ENCODE measurements around the gene ARSI. TPM values are rescaled to one million over a fixed set of nuclear protein-coding genes. Genes with fewer than 3 reads are reported as not detected.

ARSI gene
- total and polyA plus RNA-seq, 2 donors (not counting 3 experiments of a cell fraction or from before 2014, with no cell fraction given) = 0.17 to 0.20 TPM

- POLR2A ChIA-PET = interaction anchor here (0.6 kb wide), 1 partner anchor 12 kb away, joined by 5 read pairs; no protein-coding TSS in a partner anchor
- H3K9ac ChIP-seq (replicated peaks; ENCODE audit: extremely low read depth, insufficient read depth, low read length) = no peak overlapping the region
- no peaks in the 10 kb centered on the region for H3K4me1 ChIP-seq (ENCODE audit: control insufficient read depth, extremely low read depth, insufficient read depth, low read length)
- no peak for DNase-seq (ENCODE audit: low read depth, low spot score)
- no peaks in the 10 kb centered on the region for H3K9me1 ChIP-seq (replicated peaks; ENCODE audit: control insufficient read depth, extremely low read depth, insufficient read depth, low read length)
- H3K4me2 ChIP-seq (ENCODE audit: insufficient read depth, low read length) = no peak overlapping the region
- H3K9me3 ChIP-seq (replicated peaks; ENCODE audit: control insufficient read depth, insufficient read depth, low read length) = no peaks in the 10 kb centered on the region
- CTCF ChIA-PET = no interaction called here
- dilution Hi-C loops (cut with MboI; ENCODE audit: extremely low pct_ligation_motif_present, low sequenced_read_pairs) = no loop called here
- H3K79me2 ChIP-seq (ENCODE audit: control insufficient read depth, insufficient read depth, low read length) = no peaks in the 10 kb centered on the region
- H3K36me3 ChIP-seq (ENCODE audit: control insufficient read depth in 2 of 2, extremely low read depth in 1 of 2, insufficient read depth in 2 of 2, low read length in 2 of 2) = no peaks in the 10 kb centered on the region
- intact Hi-C loops (cut with micrococcal nuclease) = no loop called here
- no peaks in the 10 kb centered on the region for H4K20me1 ChIP-seq (replicated peaks; ENCODE audit: control insufficient read depth, extremely low read depth, insufficient read depth, low read length)
- peaks cover 38 to 39% of the 10 kb centered on the region in 2 experiments for H3K27me3 ChIP-seq (ENCODE audit: control insufficient read depth in 2 of 2, insufficient read depth in 2 of 2, low read length in 2 of 2)
- no peak overlapping the region for H3K27ac ChIP-seq (ENCODE audit: insufficient read depth, low read depth, low read length)
- TF ChIP-seq JUN (IDR thresholded peaks at IDR 0.05; ENCODE audit: borderline replicate concordance, insufficient read depth, insufficient read length, low read depth) (no peak), EZH2 (IDR thresholded peaks at IDR 0.05; ENCODE audit: borderline replicate concordance, low read depth, low read length, severe bottlenecking) (no peak), MAX (IDR thresholded peaks at IDR 0.05; ENCODE audit: insufficient read depth, insufficient read length) (no peak)
- BruUV-seq (replicated peaks) = no TSS peak
- H2AFZ ChIP-seq (ENCODE audit: low read depth, low read length) = no peak overlapping the region
- H3K4me3 ChIP-seq (replicated peaks in 1 of 3; ENCODE audit: insufficient read depth in 1 of 3, low read depth in 1 of 3, low read length in 3 of 3) = no peak overlapping the region
- FAIRE-seq = no peak
Observed at GRCh38 chr5:150304481-150305081, 1.9 kb upstream of the ARSI start.

DNA sequence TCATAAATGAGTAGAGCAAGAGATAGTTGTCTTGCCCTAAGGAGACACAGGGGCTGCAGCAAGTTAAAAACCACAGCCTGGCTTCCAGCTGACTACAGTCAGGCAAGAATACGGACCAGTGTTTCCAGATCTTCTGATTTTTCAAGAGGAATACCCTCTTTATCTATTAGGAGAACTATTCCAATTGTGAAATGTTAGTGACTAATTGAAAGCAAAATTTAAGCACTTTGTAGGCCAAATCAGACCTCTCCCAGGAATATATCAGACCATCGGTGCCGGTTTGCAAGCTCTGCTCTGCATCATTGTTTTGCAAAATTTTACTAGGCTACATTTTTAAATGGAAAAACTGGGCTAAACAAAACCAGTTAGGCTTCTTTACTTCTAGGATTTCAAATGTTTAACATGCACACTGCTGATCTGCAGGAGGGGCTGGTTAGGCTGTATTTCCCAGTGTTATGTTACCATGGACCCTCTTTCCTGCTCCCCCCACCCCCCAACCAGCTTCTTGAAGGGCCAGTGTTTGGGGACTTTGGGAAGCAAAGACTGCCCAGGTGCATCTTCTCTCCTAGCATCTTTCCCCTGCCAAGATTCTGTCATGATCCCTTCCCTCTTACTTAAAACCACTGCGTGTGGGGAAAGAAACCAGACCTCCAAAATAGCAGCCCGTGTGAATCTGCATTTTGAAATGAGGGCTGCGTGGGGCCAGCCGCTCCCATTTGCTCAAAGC lies 1.1 kb upstream of the ARSI start:
- H4K20me1 ChIP-seq (replicated peaks; ENCODE audit: control insufficient read depth, extremely low read depth, insufficient read depth, low read length) = no peaks in the 10 kb centered on the region
- H3K36me3 ChIP-seq (ENCODE audit: control insufficient read depth in 2 of 2, extremely low read depth in 1 of 2, insufficient read depth in 2 of 2, low read length in 2 of 2) = no peaks in the 10 kb centered on the region
- H3K27me3 ChIP-seq (ENCODE audit: control insufficient read depth in 2 of 2, insufficient read depth in 2 of 2, low read length in 2 of 2) = peaks cover 38 to 39% of the 10 kb centered on the region in 2 experiments
- ChIA-PET POLR2A (no interaction called here), CTCF (interaction anchor here (1.3 kb wide), 1 partner anchor 47 kb away, joined by 5 read pairs; no protein-coding TSS in a partner anchor)
- no peaks in the 10 kb centered on the region for H3K9me3 ChIP-seq (replicated peaks; ENCODE audit: control insufficient read depth, insufficient read depth, low read length)
- H3K4me3 ChIP-seq (replicated peaks in 1 of 3; ENCODE audit: insufficient read depth in 1 of 3, low read depth in 1 of 3, low read length in 3 of 3) = no peak overlapping the region
- H3K9ac ChIP-seq (replicated peaks; ENCODE audit: extremely low read depth, insufficient read depth, low read length) = no peak overlapping the region
- TF ChIP-seq FOS (IDR thresholded peaks at IDR 0.05; ENCODE audit: borderline replicate concordance, insufficient read depth, low read length) = no peak
- TF ChIP-seq POLR2A (IDR thresholded peaks at IDR 0.05; ENCODE audit: low read depth, low read length) = no peak
- no peak for TF ChIP-seq MAX (IDR thresholded peaks at IDR 0.05; ENCODE audit: insufficient read depth, insufficient read length)
- TF ChIP-seq CTCF (IDR thresholded peaks at IDR 0.05; ENCODE audit: extremely low read depth in 1 of 2, insufficient read depth in 1 of 2, low read depth in 1 of 2, low read length in 2 of 2) = no peak
- TF ChIP-seq EZH2 (IDR thresholded peaks at IDR 0.05; ENCODE audit: borderline replicate concordance, low read depth, low read length, severe bottlenecking) = no peak
- TF ChIP-seq JUN (IDR thresholded peaks at IDR 0.05; ENCODE audit: borderline replicate concordance, insufficient read depth, insufficient read length, low read depth) = no peak
- TF ChIP-seq POLR2AphosphoS5 (IDR thresholded peaks at IDR 0.05; ENCODE audit: insufficient read depth, low read depth, low read length) = no peak
- TF ChIP-seq GATA2 (IDR thresholded peaks at IDR 0.05; ENCODE audit: insufficient read depth, insufficient read length, low read depth, low read length) = no peak
- TF ChIP-seq MYC (IDR thresholded peaks at IDR 0.05; ENCODE audit: low read depth, low read length) = no peak
- no peak for FAIRE-seq
- BruUV-seq (replicated peaks) = no TSS peak
- H3K27ac ChIP-seq (ENCODE audit: insufficient read depth, low read depth, low read length) = no peak overlapping the region
- H2AFZ ChIP-seq (ENCODE audit: low read depth, low read length) = no peak overlapping the region
- H3K79me2 ChIP-seq (ENCODE audit: control insufficient read depth, insufficient read depth, low read length) = no peaks in the 10 kb centered on the region
- no peak overlapping the region for H3K4me2 ChIP-seq (ENCODE audit: insufficient read depth, low read length)
- dilution Hi-C loops (cut with MboI; ENCODE audit: extremely low pct_ligation_motif_present, low sequenced_read_pairs) (no loop called here), intact Hi-C loops (cut with micrococcal nuclease) (no loop called here)
- H3K4me1 ChIP-seq (ENCODE audit: control insufficient read depth, extremely low read depth, insufficient read depth, low read length) = no peaks in the 10 kb centered on the region
- no peaks in the 10 kb centered on the region for H3K9me1 ChIP-seq (replicated peaks; ENCODE audit: control insufficient read depth, extremely low read depth, insufficient read depth, low read length)
- DNase-seq (ENCODE audit: low read depth, low spot score) = no peak

All from endothelial cell of umbilical vein (primary cell).